HEK293T (cell line): ENCODE results near the gene NPC1.

Experiments
- CTCF ChIA-PET: fragments of 350-600 bp; formaldehyde crosslinking; extraction: SDS; loops from one replicate; lab custom pipeline; 2021; ENCODE audit warnings: antibody characterized with exemption, inconsistent platforms; lab: Yijun Ruan, JAX
- POLR2A ChIA-PET: fragments of 350-600 bp; formaldehyde crosslinking; extraction: SDS; loops from one replicate; lab custom pipeline; 2020; ENCODE audit warnings: antibody characterized with exemption, inconsistent platforms; lab: Yijun Ruan, JAX
- DNase-seq: peaks from one replicate; pipeline ENCODE4 v3.0.0; 2012; ENCODE audit warnings: mixed read lengths; ENCODE audit errors: extremely low spot score
- ARNT ChIP-seq: fragments of 450-650 bp; IDR thresholded peaks from 2 replicates; pipeline ENCODE4 v1.6.1; 2017; ENCODE audit warnings: mild to moderate bottlenecking
- BHLHE40 ChIP-seq: fragments of 450-650 bp; IDR thresholded peaks from 2 replicates; pipeline ENCODE4 v1.6.1; 2016; ENCODE audit warnings: mild to moderate bottlenecking, moderate library complexity, borderline replicate concordance
- CTBP1 ChIP-seq: fragments of 450-650 bp; IDR thresholded peaks from 2 replicates; pipeline ENCODE4 v1.6.1; 2016; ENCODE audit warnings: borderline replicate concordance
- ELF4 ChIP-seq: fragments of 450-650 bp; IDR thresholded peaks from 2 replicates; pipeline ENCODE4 v1.6.1; 2017; ENCODE audit warnings: antibody characterized with exemption
- FOXA1 ChIP-seq: fragments of 450-650 bp; IDR thresholded peaks from 2 replicates; pipeline ENCODE4 v1.6.1; 2016; ENCODE audit warnings: mild to moderate bottlenecking
- FOXK2 ChIP-seq: fragments of 450-650 bp; IDR thresholded peaks from 2 replicates; pipeline ENCODE4 v1.6.1; 2016; ENCODE audit warnings: mild to moderate bottlenecking
- FOXM1 ChIP-seq: fragments of 450-650 bp; IDR thresholded peaks from 2 replicates; pipeline ENCODE4 v1.6.1; 2017; ENCODE audit warnings: mild to moderate bottlenecking, borderline replicate concordance
- HDGF ChIP-seq: fragments of 450-650 bp; IDR thresholded peaks from 2 replicates; pipeline ENCODE4 v1.6.1; 2017; ENCODE audit warnings: antibody characterized with exemption, borderline replicate concordance
- L3MBTL2 ChIP-seq: fragments of 450-650 bp; conservative IDR thresholded peaks from 2 replicates; pipeline ENCODE4 v1.6.1; 2016; ENCODE audit warnings: mild to moderate bottlenecking
- LEF1 ChIP-seq: fragments of 450-650 bp; IDR thresholded peaks from 2 replicates; pipeline ENCODE4 v1.6.1; 2017; ENCODE audit warnings: mild to moderate bottlenecking, borderline replicate concordance
- NFRKB ChIP-seq: fragments of 450-650 bp; IDR thresholded peaks from 2 replicates; pipeline ENCODE4 v1.6.1; 2016; ENCODE audit warnings: mild to moderate bottlenecking, moderate library complexity
- PKNOX1 ChIP-seq: fragments of 450-650 bp; IDR thresholded peaks from 2 replicates; pipeline ENCODE4 v1.6.1; 2016
- SP1 ChIP-seq: fragments of 450-650 bp; IDR thresholded peaks from 2 replicates; pipeline ENCODE4 v1.6.1; 2017
- SUZ12 ChIP-seq: fragments of 450-650 bp; IDR thresholded peaks from 2 replicates; pipeline ENCODE4 v1.6.1; 2016; ENCODE audit warnings: mild to moderate bottlenecking
- TARDBP ChIP-seq: fragments of 450-650 bp; IDR thresholded peaks from 2 replicates; pipeline ENCODE4 v1.6.1; 2016
- ZNF384 ChIP-seq: fragments of 450-650 bp; IDR thresholded peaks from 2 replicates; pipeline ENCODE4 v1.6.1; 2016

The NPC1 gene

GRCh38 chr18:23540867-23541266 lies 45.4 kb downstream of the NPC1 start:
- ChIA-PET CTCF (no interaction called here), POLR2A (no interaction called here)
- no peak for DNase-seq
- TF ChIP-seq SP1 (no peak), FOXA1 (no peak), TARDBP (no peak), LEF1 (no peak), NFRKB (no peak), CTBP1 (no peak), ARNT (no peak), HDGF (no peak), FOXK2 (no peak), ZNF384 (no peak), L3MBTL2 (no peak), FOXM1 (no peak), ELF4 (no peak), PKNOX1 (no peak), SUZ12 (no peak), BHLHE40 (no peak)

GRCh38 chr18:23539911-23540525 lies 46.3 kb downstream of the NPC1 start:
- ChIA-PET POLR2A (no interaction called here), CTCF (no interaction called here)
- TF ChIP-seq SP1: no peak
- TF ChIP-seq SUZ12: no peak
- TF ChIP-seq LEF1: no peak
- no peak for TF ChIP-seq ELF4
- TF ChIP-seq CTBP1: no peak
- no peak for TF ChIP-seq HDGF
- no peak for TF ChIP-seq NFRKB
- TF ChIP-seq ARNT: no peak
- TF ChIP-seq FOXK2: no peak
- no peak for TF ChIP-seq FOXA1
- no peak for TF ChIP-seq L3MBTL2
- no peak for TF ChIP-seq TARDBP
- no peak for TF ChIP-seq BHLHE40
- no peak for TF ChIP-seq FOXM1
- TF ChIP-seq ZNF384: no peak
- TF ChIP-seq PKNOX1: no peak
- no peak for DNase-seq

GRCh38 chr18:23539296-23539695 lies 47.0 kb downstream of the NPC1 start:
- CTCF ChIA-PET: no interaction called here
- TF ChIP-seq ZNF384: no peak
- no peak for TF ChIP-seq FOXA1
- TF ChIP-seq FOXM1: no peak
- no peak for TF ChIP-seq BHLHE40
- TF ChIP-seq LEF1: no peak
- no peak for TF ChIP-seq ARNT
- TF ChIP-seq L3MBTL2: no peak
- POLR2A ChIA-PET: no interaction called here
- no peak for DNase-seq

- CTCF ChIA-PET: no interaction called here
- POLR2A ChIA-PET: no interaction called here
- DNase-seq: no peak
- TF ChIP-seq BHLHE40: no peak
- no peak for TF ChIP-seq FOXK2
- TF ChIP-seq FOXA1: no peak
- TF ChIP-seq FOXM1: no peak
- no peak for TF ChIP-seq ELF4
- TF ChIP-seq SP1: no peak
- TF ChIP-seq ARNT: no peak
- no peak for TF ChIP-seq PKNOX1
- no peak for TF ChIP-seq ZNF384
- no peak for TF ChIP-seq L3MBTL2
Measured at GRCh38 chr18:23538870-23539269, 47.4 kb downstream of the NPC1 start.

- POLR2A ChIA-PET: no interaction called here
- no peak for DNase-seq
- no peak for TF ChIP-seq ZNF384
- no peak for TF ChIP-seq SUZ12
- TF ChIP-seq TARDBP: no peak
- TF ChIP-seq LEF1: no peak
- no peak for TF ChIP-seq FOXA1
- TF ChIP-seq SP1: no peak
- TF ChIP-seq NFRKB: no peak
- TF ChIP-seq PKNOX1: no peak
- TF ChIP-seq ELF4: no peak
- CTCF ChIA-PET: no interaction called here
Measured at GRCh38 chr18:23538001-23538400, 48.3 kb downstream of the NPC1 start.

- ChIA-PET CTCF (no interaction called here), POLR2A (no interaction called here)
- DNase-seq: no peak
- TF ChIP-seq SP1 (no peak), FOXK2 (no peak), CTBP1 (no peak), ARNT (no peak), FOXA1 (no peak), PKNOX1 (no peak), LEF1 (no peak), NFRKB (no peak)
Measured at GRCh38 chr18:23537274-23537673, 49.0 kb downstream of the NPC1 start.
